Tongue (tissue), 2 donors: Measurements from ENCODE around the gene SEMA4F. TPM values are rescaled to one million over a fixed set of nuclear protein-coding genes. Genes with fewer than 3 reads are reported as not detected.

Source experiments
- DNase-seq: peaks from one replicate; pipeline ENCODE4 v3.0.0-alpha.2; 2015
- total RNA-seq: library from RNA; depleted of rRNA; stranded (reverse); fragments of >200 nt; gene quantifications from one replicate; pipeline ENCODE4 v1.2.3, GENCODE V29; 2014

Gene SEMA4F
- total RNA-seq, 1 donor from 2014 or later, result 3.3 TPM

- no peak for DNase-seq
These were observed 54.2 kb downstream of the SEMA4F start for GRCh38 chr2:74708296-74708695.

DNA sequence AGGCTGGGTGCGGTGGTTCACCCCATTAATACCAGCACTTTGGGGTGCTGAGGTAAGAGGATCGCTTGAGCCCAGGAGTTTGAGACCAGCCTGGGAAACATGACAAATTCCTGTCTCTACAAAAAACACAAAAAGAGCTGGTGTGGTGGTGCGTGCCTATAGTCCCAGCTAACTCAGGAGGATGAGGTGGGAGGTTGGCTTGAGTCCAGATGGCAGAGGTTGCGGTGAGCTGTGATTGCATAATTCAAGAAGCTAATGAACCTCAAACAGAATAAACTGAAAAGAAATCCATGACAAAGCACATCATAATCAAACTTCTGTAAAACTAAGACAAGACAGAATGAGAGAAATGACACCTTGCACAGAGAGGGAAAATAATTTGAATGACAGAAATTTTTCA is 54.8 kb downstream of the SEMA4F start:
- DNase-seq, result no peak

DNA sequence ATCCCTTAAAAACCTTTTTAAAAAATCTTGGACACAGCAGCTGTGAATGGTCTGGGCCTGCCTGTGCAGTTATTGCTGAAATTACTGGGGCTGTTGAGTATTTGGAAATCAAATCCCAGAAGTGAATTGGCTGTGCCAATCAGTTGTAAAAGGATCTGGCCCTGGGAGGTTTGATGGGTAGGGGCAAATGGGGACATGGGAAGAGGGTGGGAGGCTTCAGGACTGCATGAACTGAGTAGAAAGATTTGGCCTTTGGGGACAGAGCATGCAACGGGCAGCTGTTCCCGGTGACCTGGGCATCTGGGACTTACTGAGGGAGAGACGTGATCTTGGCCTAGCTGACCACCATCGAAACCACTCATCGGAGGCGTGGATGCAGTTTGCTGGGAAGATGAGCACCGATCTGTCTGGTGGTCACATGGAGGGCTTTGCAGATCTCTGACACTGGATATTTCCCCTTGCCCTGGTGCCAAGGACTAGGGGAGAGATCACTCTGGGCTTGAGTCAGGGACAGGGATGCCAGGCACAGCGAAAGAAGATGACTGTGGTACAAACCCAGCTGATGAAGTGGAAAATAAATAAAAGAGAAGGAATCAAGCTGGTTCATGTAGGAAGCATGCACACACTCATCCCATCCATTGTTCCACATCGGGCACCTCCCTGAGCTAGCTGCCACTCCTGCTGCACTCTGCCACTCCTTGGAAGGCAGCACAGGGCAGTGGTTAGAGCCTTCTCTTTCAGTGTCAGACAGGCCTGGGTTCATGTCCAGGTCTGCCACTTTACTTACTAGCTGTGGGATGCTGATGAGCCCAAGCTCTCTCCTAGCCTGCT is 58.4 kb downstream of the SEMA4F start:
- DNase-seq, result no peak

- DNase-seq, result no peak
These were observed 60.6 kb downstream of the SEMA4F start for GRCh38 chr2:74714691-74715080.

DNA sequence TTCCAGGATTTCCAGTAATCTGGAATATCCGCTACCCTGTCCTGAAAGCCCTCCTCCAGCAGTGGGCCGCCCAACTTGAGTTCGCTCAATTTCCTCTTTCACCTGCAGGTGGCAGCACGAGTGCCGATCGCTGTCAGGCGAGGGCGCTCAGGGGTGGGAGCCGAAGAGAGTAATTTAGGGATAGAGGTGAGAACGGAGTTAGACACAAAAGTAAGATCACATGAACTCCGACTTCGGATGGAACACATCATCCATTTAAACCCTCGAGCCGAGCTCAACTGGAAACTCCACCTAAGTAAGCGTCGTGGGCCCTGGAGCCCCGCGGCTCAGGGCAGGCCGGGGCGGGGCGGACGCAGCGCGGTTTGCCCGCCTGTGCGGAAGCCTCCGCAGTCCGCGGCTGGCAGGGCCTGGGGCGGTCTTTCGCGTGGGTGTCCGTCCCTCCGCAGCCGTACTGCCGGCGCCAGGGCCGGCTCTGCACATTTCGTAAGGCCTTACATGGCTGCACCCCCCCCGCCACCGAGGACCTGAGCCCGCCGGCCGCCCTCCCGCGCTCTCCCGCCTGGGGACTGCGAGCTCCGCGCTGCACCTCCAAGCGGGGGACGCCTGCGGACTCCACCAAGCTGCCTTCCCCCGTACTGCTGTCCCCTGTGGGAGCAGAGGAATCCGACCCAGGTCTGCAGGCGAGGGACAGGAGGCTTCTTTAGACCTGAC is 61.2 kb downstream of the SEMA4F start:
- peak; percentile 91 for DNase-seq

DNA sequence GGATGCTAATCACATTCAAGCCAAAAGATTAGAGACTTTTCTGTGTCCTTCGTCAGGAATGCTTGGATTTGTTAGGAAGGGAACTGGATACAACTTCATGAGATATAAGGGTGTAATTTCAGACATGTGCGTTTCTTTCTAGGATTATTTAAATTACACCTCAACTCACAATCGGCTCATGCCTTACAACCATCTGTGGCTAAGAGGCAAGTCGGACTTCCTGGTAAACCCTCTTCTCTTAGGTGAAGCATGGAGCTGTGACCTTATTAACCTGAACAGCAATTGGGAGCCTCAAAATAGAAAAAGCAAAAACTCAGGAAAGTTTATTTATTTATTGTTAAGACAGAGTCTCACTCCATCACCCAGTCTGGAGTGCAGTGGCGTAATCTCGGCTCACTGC is 61.8 kb downstream of the SEMA4F start:
- no peak for DNase-seq

DNA sequence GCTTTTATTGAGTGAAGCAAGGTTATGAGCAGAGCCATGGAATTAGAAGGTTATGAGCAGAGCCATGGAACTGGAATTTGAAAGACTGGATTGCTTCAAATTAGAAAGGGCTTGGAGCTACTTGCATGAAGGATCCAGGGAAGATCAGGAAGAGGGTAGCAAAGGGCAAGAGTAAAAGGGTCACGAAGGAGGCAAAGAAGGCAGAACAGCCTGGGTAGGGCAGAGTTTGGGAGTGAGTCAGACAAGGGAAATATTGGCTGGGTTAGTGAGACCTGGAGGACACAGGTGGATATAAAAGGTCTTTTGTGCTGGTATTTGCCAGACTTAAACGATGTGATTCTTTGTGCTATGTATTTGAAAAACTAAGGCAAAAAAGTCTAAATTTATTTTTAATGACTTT is 65.0 kb downstream of the SEMA4F start:
- no peak for DNase-seq

DNA sequence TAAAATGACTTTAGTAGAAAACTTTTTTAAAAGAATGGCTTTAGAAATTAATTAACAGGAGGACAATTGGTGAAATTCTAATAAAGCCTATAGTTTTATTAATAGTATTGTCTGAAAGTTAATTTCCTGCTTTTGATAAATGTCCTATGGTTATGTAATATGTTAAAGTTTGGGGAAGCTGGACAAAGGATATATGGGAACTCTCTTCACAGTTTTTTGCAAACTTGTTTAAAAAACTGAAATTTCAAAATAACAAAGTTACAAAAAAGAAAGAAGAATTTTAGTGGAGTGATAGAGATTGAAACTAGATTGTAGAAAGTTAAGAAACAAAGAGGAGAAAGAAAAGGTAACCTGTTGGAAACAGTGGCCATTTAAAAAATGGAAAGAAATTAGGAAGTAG is 67.3 kb downstream of the SEMA4F start:
- DNase-seq, result no peak

DNA sequence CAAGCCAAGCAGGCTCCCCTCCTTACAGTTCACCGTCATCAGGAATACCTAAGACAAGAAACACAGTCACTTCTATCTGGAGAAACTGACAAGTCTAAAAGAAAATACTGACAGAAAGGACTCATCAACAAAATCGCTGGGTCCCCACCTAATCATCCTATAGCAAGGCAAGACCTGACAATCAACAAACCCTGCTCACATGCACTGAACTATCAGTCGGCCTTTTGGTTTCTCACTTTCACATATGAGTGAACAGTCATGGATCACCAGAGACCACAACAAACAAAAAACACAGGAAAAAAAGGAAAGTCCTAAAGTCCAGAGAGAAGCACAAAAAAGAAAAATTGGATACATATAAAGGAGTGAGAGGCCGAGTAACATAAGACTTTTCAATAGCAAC is 70.4 kb downstream of the SEMA4F start:
- no peak for DNase-seq

DNA sequence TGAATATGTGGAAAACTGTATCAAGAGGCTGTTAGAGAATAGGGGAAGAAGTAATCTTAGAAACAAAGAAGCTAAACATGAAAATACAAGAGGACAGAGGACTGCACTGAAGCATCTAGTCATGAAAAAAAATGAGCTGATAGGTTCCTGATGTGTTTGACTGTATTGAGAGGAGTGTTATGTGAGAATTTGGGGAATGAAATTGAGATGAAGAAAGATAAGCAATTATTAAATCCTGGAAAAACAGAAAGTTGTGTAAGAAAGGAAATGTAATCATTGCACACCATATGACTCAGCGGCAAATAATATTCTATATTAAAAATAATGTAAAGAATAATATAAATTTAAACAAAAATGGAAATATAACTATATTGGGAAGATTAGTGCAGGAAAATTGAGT is 71.2 kb downstream of the SEMA4F start:
- no peak for DNase-seq

DNA sequence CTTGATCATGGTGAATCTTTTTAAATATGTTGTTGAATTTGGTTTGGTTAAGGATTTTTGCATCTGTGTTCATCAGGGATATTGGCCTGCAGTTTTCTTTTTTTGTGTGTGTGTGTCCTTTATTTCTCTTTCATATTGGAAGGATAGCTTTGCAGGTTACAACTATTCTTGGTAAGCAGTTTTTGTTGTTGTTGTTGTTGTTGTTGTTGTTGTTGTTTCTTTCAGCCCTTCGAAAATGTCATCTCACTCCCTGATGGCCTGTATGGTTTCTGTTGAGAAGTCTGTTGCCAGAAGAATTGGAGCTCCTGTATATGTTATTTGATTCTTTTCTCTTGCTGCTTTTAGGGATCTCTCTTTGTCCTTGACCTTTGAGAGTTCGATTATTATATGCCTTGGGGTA is 74.8 kb downstream of the SEMA4F start:
- DNase-seq, result no peak

DNA sequence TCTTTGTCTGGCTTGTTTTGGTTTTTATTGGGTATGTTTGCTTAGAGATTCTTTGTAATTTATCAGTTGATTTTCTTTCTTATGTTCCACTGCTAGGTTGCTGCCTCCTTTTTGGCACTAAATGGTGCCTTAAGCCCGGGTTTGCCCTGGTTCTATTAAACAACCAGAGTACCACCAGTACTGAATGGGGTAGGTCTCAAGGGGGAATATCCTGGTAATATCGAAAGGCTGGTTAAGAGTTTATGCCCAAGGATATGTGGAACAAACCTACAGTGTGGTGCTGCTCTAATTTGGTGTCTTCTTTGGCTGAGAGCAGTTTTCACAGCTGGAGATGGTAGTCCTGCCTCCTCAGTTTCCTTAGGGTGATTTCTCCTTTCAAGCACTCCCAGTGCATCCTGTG is 76.5 kb downstream of the SEMA4F start:
- DNase-seq, result no peak

Other genes starting within 250 kb of the SEMA4F start
- 1.0 TPM for gene C2orf81, start 232.6 kb upstream of the SEMA4F start, total RNA-seq
- gene WDR54, start 232.5 kb upstream of the SEMA4F start, total RNA-seq, result 11.2 TPM
- 42.1 TPM for gene RTKN, start 212.3 kb upstream of the SEMA4F start, total RNA-seq
- gene INO80B, start 199.2 kb upstream of the SEMA4F start, total RNA-seq, result 26.0 TPM
- gene WBP1, start 195.8 kb upstream of the SEMA4F start, total RNA-seq, result 41.5 TPM
- gene MOGS, start 188.9 kb upstream of the SEMA4F start, total RNA-seq, result 40.4 TPM
- 19.9 TPM for gene MRPL53, start 181.6 kb upstream of the SEMA4F start, total RNA-seq
- gene CCDC142, start 171.2 kb upstream of the SEMA4F start, total RNA-seq, result 18.0 TPM
- gene TTC31, start 171.2 kb upstream of the SEMA4F start, total RNA-seq, result 13.3 TPM
- gene LBX2, start 154.6 kb upstream of the SEMA4F start, total RNA-seq, result not detected
- gene PCGF1, start 146.6 kb upstream of the SEMA4F start, total RNA-seq, result 8.7 TPM
- not detected for gene TLX2, start 139.8 kb upstream of the SEMA4F start, total RNA-seq
- 2.5 TPM for gene DQX1, start 128.0 kb upstream of the SEMA4F start, total RNA-seq
- gene AUP1, start 124.5 kb upstream of the SEMA4F start, total RNA-seq, result 60.9 TPM
- gene HTRA2, start 124.3 kb upstream of the SEMA4F start, total RNA-seq, result 30.2 TPM
- gene LOXL3, start 100.3 kb upstream of the SEMA4F start, total RNA-seq, result 11.2 TPM
- 8.4 TPM for gene DOK1, start 99.5 kb upstream of the SEMA4F start, total RNA-seq
- gene M1AP, start 5.9 kb upstream of the SEMA4F start, total RNA-seq, result 4.6 TPM
- 68.1 TPM for gene HK2, start 179.9 kb downstream of the SEMA4F start, total RNA-seq